Upper lobe of left lung (tissue), 6 donors: ENCODE measurements around the gene AGMO. TPM values are rescaled to one million over a fixed set of nuclear protein-coding genes. Genes with fewer than 3 reads are reported as not detected.
A peak's percentile ranks its signal among the peaks of the same experiment; 100 is the strongest.

ENCODE experiments used
- ATAC-seq, 2 donors: fragments of 200-7000 bp; cut with Tn5 transposase; one replicate each; pipeline ENCODE4 v1.9.1; 2022; ENCODE audit warnings: mild to moderate bottlenecking in 2 of 2, moderate library complexity in 2 of 2; ENCODE audit not compliant: low FRiP score in 2 of 2
- DNase-seq, 2 donors: peaks; one replicate each; pipeline ENCODE4 v3.0.0-alpha.2; 2019 to 2020
- H3K27ac ChIP-seq, 4 donors: fragments of 200-600 bp; sonication (generic); one replicate each; pipeline ENCODE4 v1.5.1; 2016 to 2019
- H3K27me3 ChIP-seq, 4 donors: fragments of 200-600 bp; sonication (generic); one replicate each; pipeline ENCODE4 v1.5.1; 2017 to 2019
- H3K36me3 ChIP-seq, 4 donors: fragments of 200-600 bp; sonication (generic); one replicate each; pipeline ENCODE4 v1.5.1; 2016 to 2019
- H3K4me1 ChIP-seq, 4 donors: fragments of 200-600 bp; sonication (generic); one replicate each; pipeline ENCODE4 v1.5.1; 2018 to 2019
- H3K4me3 ChIP-seq, 4 donors: fragments of 200-600 bp; sonication (generic); one replicate each; pipeline ENCODE4 v1.5.1; 2017 to 2019; ENCODE audit warnings: mild to moderate bottlenecking in 2 of 4, moderate library complexity in 1 of 4
- H3K9me3 ChIP-seq, 4 donors: fragments of 200-600 bp; sonication (generic); one replicate each; pipeline ENCODE4 v1.5.1; 2018 to 2019
- CTCF ChIP-seq, 6 experiments: fragments of 450-650 bp in 4 of 6; fragments of 200-600 bp in 2 of 6; sonication (generic) in 2 of 6; IDR thresholded peaks; one replicate each; pipeline ENCODE4 v1.5.1; 2016 to 2019; ENCODE audit warnings: antibody characterized with exemption in 6 of 6
- EP300 ChIP-seq, 4 donors: sonication (generic); formaldehyde crosslinking; IDR thresholded peaks; one replicate each; pipeline ENCODE4 v1.5.1; 2017; ENCODE audit warnings: antibody characterized with exemption in 4 of 4, control low read depth in 2 of 4
- POLR2A ChIP-seq, 4 donors: fragments of 450-650 bp; IDR thresholded peaks; one replicate each; pipeline ENCODE4 v1.5.1; 2016 to 2017; ENCODE audit warnings: antibody characterized with exemption in 4 of 4, mild to moderate bottlenecking in 2 of 4
- POLR2AphosphoS5 ChIP-seq, 2 donors: sonication (generic); formaldehyde crosslinking; IDR thresholded peaks; one replicate each; pipeline ENCODE4 v1.5.1; 2017; ENCODE audit warnings: antibody characterized with exemption in 2 of 2
- WGBS, 2 donors: methylation state at CpG; one replicate each; pipeline ENCODE4 v1.1.5; 2017 to 2018; 5-methylcytosine and 5-hydroxymethylcytosine counted together
- total RNA-seq, 6 donors: library from RNA; depleted of rRNA in 4 of 6; stranded (reverse); fragments of >200 nt in 4 of 6; gene quantifications; one replicate each; pipeline versions ENCODE4 v1.1.0 to v1.2.1, GENCODE V29; 2016 to 2021
- donor health status: DM: no; HTN: no; CAD: no; lungs with moderate emphysema.
- donor health status: DM: no; HTN: yes; CAD: no; lungs with severe emphysema.

Gene AGMO
- total RNA-seq, 6 donors from 2014 or later: 0.17 to 3.0 (median 0.20) TPM; not detected in 3

GRCh38 chr7:15464667-15465121, 97.1 kb downstream of the AGMO start:
- H3K4me1 ChIP-seq: no peaks in the 10 kb centered on the region
- TF ChIP-seq POLR2A (IDR thresholded peaks at IDR 0.05) (no peak), CTCF (IDR thresholded peaks at IDR 0.05) (no peak), EP300 (IDR thresholded peaks at IDR 0.05) (no peak), POLR2AphosphoS5 (IDR thresholded peaks at IDR 0.05) (no peak)
- 73 to 87% methylated on average over 3 of the region's 3 CpGs for WGBS, 2 donors
- no peaks in the 10 kb centered on the region for H3K27me3 ChIP-seq
- H3K4me3 ChIP-seq: no peak overlapping the region
- DNase-seq (no peak), ATAC-seq (peak in 1 of 2 donors; percentile 74)
- no peaks in the 10 kb centered on the region for H3K9me3 ChIP-seq
- H3K36me3 ChIP-seq: no peaks in the 10 kb centered on the region
- no peak overlapping the region for H3K27ac ChIP-seq

GRCh38 chr7:15463801-15464666, 97.8 kb downstream of the AGMO start:
- 70 to 71% methylated on average over 6 of the region's 6 CpGs for WGBS, 2 donors
- DNase-seq: no peak
- no peaks in the 10 kb centered on the region for H3K36me3 ChIP-seq
- H3K4me3 ChIP-seq: no peak overlapping the region
- no peaks in the 10 kb centered on the region for H3K27me3 ChIP-seq
- peak overlapping the region in 1 of 4 donors; percentile 46 for H3K27ac ChIP-seq
- H3K9me3 ChIP-seq: no peaks in the 10 kb centered on the region
- no peaks in the 10 kb centered on the region for H3K4me1 ChIP-seq
- TF ChIP-seq EP300 (IDR thresholded peaks at IDR 0.05): no peak
- no peak for TF ChIP-seq POLR2AphosphoS5 (IDR thresholded peaks at IDR 0.05)
- no peak for TF ChIP-seq CTCF (IDR thresholded peaks at IDR 0.05)
- no peak for TF ChIP-seq POLR2A (IDR thresholded peaks at IDR 0.05)
- peak in 1 of 2 donors; percentile 56 for ATAC-seq

GRCh38 chr7:15462721-15463389, 99.0 kb downstream of the AGMO start:
- Histone ChIP-seq H3K36me3 (no peaks in the 10 kb centered on the region), H3K27ac (no peak overlapping the region), H3K9me3 (no peaks in the 10 kb centered on the region), H3K4me3 (no peak overlapping the region), H3K27me3 (no peaks in the 10 kb centered on the region), H3K4me1 (no peaks in the 10 kb centered on the region)
- TF ChIP-seq POLR2A (IDR thresholded peaks at IDR 0.05) (no peak), EP300 (IDR thresholded peaks at IDR 0.05) (no peak), POLR2AphosphoS5 (IDR thresholded peaks at IDR 0.05) (no peak), CTCF (IDR thresholded peaks at IDR 0.05) (no peak)
- no peak for ATAC-seq
- no peak for DNase-seq
- WGBS, 2 donors: 78 to 79% methylated on average over 2 of the region's 2 CpGs

GRCh38 chr7:15461576-15461975, 100.2 kb downstream of the AGMO start:
- no peak for TF ChIP-seq CTCF (IDR thresholded peaks at IDR 0.05)
- no peak for TF ChIP-seq EP300 (IDR thresholded peaks at IDR 0.05)
- no peak for TF ChIP-seq POLR2AphosphoS5 (IDR thresholded peaks at IDR 0.05)
- no peak for TF ChIP-seq POLR2A (IDR thresholded peaks at IDR 0.05)
- Histone ChIP-seq H3K27ac (no peak overlapping the region), H3K27me3 (no peaks in the 10 kb centered on the region), H3K9me3 (no peaks in the 10 kb centered on the region), H3K4me3 (no peak overlapping the region), H3K4me1 (no peaks in the 10 kb centered on the region), H3K36me3 (no peaks in the 10 kb centered on the region)
- no peak for DNase-seq
- peak in 1 of 2 donors; percentile 22 for ATAC-seq
- WGBS, 2 donors: 41 to 65% methylated on average over 3 of the region's 3 CpGs
